ENCODE results near the gene EIF2B1. TPM values are rescaled to one million over a fixed set of nuclear protein-coding genes. Genes with fewer than 3 reads are reported as not detected.
A peak's percentile ranks its signal among the peaks of the same experiment; 100 is the strongest.

EIF2B1 gene
- polyA plus RNA-seq (2014; cell fraction: cytosol; rRNA removed) = 118 and 197 TPM in 2 replicates
- 276 and 308 TPM in 2 replicates for polyA plus RNA-seq (2014; cell fraction: nucleus; rRNA removed)

GRCh38 chr12:123633379-123634141 lies at the start of gene EIF2B1, which contains the start of gene GTF2H3:
Gene EIF2B1, minus strand, starts transcription at chr12:123633686. Its CDS starts 129 bp downstream, at chr12:123633557.
Gene GTF2H3, plus strand, starts transcription at chr12:123633829. Its CDS starts 31 bp downstream, at chr12:123633860.
- peak; percentile 99 for DNase-seq (ENCODE audit: low spot score)

- no peak for DNase-seq (ENCODE audit: low spot score)
These were observed 48.1 kb upstream of the EIF2B1 start for GRCh38 chr12:123681605-123682004.

GRCh38 chr12:123678981-123679380 lies 45.5 kb upstream of the EIF2B1 start:
- no peak for DNase-seq (ENCODE audit: low spot score)

- no peak for DNase-seq (ENCODE audit: low spot score)
These were observed 43.3 kb upstream of the EIF2B1 start for GRCh38 chr12:123676616-123677320.

GRCh38 chr12:123675436-123675835 lies 42.0 kb upstream of the EIF2B1 start:
- no peak for DNase-seq (ENCODE audit: low spot score)

- DNase-seq (ENCODE audit: low spot score) = no peak
These were observed 38.4 kb upstream of the EIF2B1 start for GRCh38 chr12:123671876-123672275.

- peak; percentile 90 for DNase-seq (ENCODE audit: low spot score)
These were observed 37.6 kb upstream of the EIF2B1 start, which contains the start of gene TCTN2 for GRCh38 chr12:123670882-123671728. Gene TCTN2, plus strand, starts transcription at chr12:123671113. Its CDS starts 128 bp downstream, at chr12:123671241.

GRCh38 chr12:123667771-123668170 lies 34.3 kb upstream of the EIF2B1 start:
- no peak for DNase-seq (ENCODE audit: low spot score)

GRCh38 chr12:123659996-123660727 lies 26.7 kb upstream of the EIF2B1 start:
- no peak for DNase-seq (ENCODE audit: low spot score)

GRCh38 chr12:123657211-123657610 lies 23.7 kb upstream of the EIF2B1 start:
- DNase-seq (ENCODE audit: low spot score) = no peak

GRCh38 chr12:123656392-123656791 lies 22.9 kb upstream of the EIF2B1 start:
- no peak for DNase-seq (ENCODE audit: low spot score)

- DNase-seq (ENCODE audit: low spot score) = no peak
These were observed 21.9 kb upstream of the EIF2B1 start for GRCh38 chr12:123655420-123655819.

GRCh38 chr12:123654129-123654701 lies 20.7 kb upstream of the EIF2B1 start:
- no peak for DNase-seq (ENCODE audit: low spot score)

- no peak for DNase-seq (ENCODE audit: low spot score)
These were observed 14.9 kb upstream of the EIF2B1 start for GRCh38 chr12:123648401-123648800.

- DNase-seq (ENCODE audit: low spot score) = no peak
These were observed 12.4 kb upstream of the EIF2B1 start for GRCh38 chr12:123645878-123646277.

- DNase-seq (ENCODE audit: low spot score) = no peak
These were observed 11.9 kb upstream of the EIF2B1 start for GRCh38 chr12:123645380-123645779.

GRCh38 chr12:123643911-123644310 lies 10.4 kb upstream of the EIF2B1 start:
- DNase-seq (ENCODE audit: low spot score) = no peak

GRCh38 chr12:123634142-123634561 lies 666 bp upstream of the EIF2B1 start:
- no peak for DNase-seq (ENCODE audit: low spot score)

GRCh38 chr12:123621619-123622530 lies 11.6 kb downstream of the EIF2B1 start:
- no peak for DNase-seq (ENCODE audit: low spot score)

All from SK-N-DZ (cell line).